IMR-90 (cell line): ENCODE results near the gene ANKRD13A. TPM values are rescaled to one million over a fixed set of nuclear protein-coding genes. Genes with fewer than 3 reads are reported as not detected.

Source experiments
- ATAC-seq: fragments of 200-7000 bp; cut with Tn5 transposase; 2 replicates; pipeline ENCODE4 v1.9.1; 2020; ENCODE audit warnings: low read depth, mild to moderate bottlenecking, moderate library complexity
- BruUV-seq: library from RNA; stranded (reverse); fragments of 400-500 nt; replicated peaks from 2 replicates; lab custom pipeline; 2021; lab: Mats Ljungman, UMichigan
- CTCF ChIA-PET: fragments of 300-600 bp; formaldehyde crosslinking; extraction: SDS; loops from one replicate; lab custom pipeline; 2021; ENCODE audit warnings: antibody characterized with exemption; lab: Yijun Ruan, JAX
- POLR2A ChIA-PET: fragments of 300-600 bp; sonication (Branson Sonifier 250); formaldehyde crosslinking; loops from one replicate; lab custom pipeline; 2022; ENCODE audit warnings: antibody characterized with exemption; ENCODE audit not compliant: unreplicated experiment; lab: Charles Lee
- DNase-seq: peaks from one replicate; pipeline ENCODE4 v3.0.0; 2013
- H2AFZ ChIP-seq: replicated peaks from 2 replicates; pipeline ENCODE3; 2013; ENCODE audit warnings: low read length, mild to moderate bottlenecking; ENCODE audit not compliant: poor library complexity
- H2AK5ac ChIP-seq: 2 replicates; pipeline ENCODE4 v1.6.1; 2013; ENCODE audit warnings: low read depth, low read length, inconsistent platforms
- H2AK9ac ChIP-seq: replicated peaks from 2 replicates; pipeline ENCODE3; 2013; ENCODE audit warnings: mild to moderate bottlenecking, low read depth, low read length, moderate library complexity; ENCODE audit not compliant: poor library complexity
- H2BK120ac ChIP-seq: 2 replicates; pipeline ENCODE4 v1.6.1; 2013; ENCODE audit warnings: low read depth, low read length, inconsistent platforms
- H2BK15ac ChIP-seq: 3 replicates; pipeline ENCODE4 v1.6.1; 2013; ENCODE audit warnings: low read depth, low read length, inconsistent platforms
- H2BK20ac ChIP-seq: 2 replicates; pipeline ENCODE4 v1.6.1; 2013; ENCODE audit warnings: low read depth, mild to moderate bottlenecking, inconsistent platforms, low read length, moderate library complexity
- H2BK5ac ChIP-seq: 2 replicates; pipeline ENCODE4 v1.6.1; 2013; ENCODE audit warnings: mild to moderate bottlenecking, low read depth, low read length, inconsistent platforms; ENCODE audit not compliant: poor library complexity, severe bottlenecking
- H3K14ac ChIP-seq: replicated peaks from 2 replicates; pipeline ENCODE4 v1.6.1; 2013; ENCODE audit warnings: low read depth, low read length, inconsistent platforms
- H3K18ac ChIP-seq: 2 replicates; pipeline ENCODE4 v1.6.1; 2013; ENCODE audit warnings: low read depth, low read length, control low read depth
- H3K23ac ChIP-seq: 2 replicates; pipeline ENCODE4 v1.6.1; 2013; ENCODE audit warnings: low read depth, low read length, inconsistent platforms
- H3K27ac ChIP-seq: 2 replicates; pipeline ENCODE4 v1.5.1; 2013; ENCODE audit warnings: mild to moderate bottlenecking, control low read depth, low read length; ENCODE audit not compliant: insufficient read depth
- H3K27me3 ChIP-seq: 2 replicates; pipeline ENCODE4 v1.6.1; 2013; ENCODE audit warnings: low read length; ENCODE audit not compliant: control insufficient read depth, insufficient read depth
- H3K36me3 ChIP-seq: 2 replicates; pipeline ENCODE4 v1.6.1; 2013; ENCODE audit warnings: low read length, mixed read lengths; ENCODE audit not compliant: control insufficient read depth, insufficient read depth
- H3K4ac ChIP-seq: 2 replicates; pipeline ENCODE4 v1.6.1; 2013; ENCODE audit warnings: low read depth, low read length, inconsistent platforms
- H3K4me1 ChIP-seq: 2 replicates; pipeline ENCODE4 v1.6.1; 2013; ENCODE audit warnings: low read length, mixed read lengths; ENCODE audit not compliant: control insufficient read depth, insufficient read depth
- H3K4me2 ChIP-seq: 2 replicates; pipeline ENCODE4 v1.6.1; 2013; ENCODE audit warnings: low read depth, mild to moderate bottlenecking, control low read depth, low read length, moderate library complexity
- H3K4me3 ChIP-seq: 2 replicates; pipeline ENCODE4 v1.5.1; 2013; ENCODE audit warnings: low read depth, mild to moderate bottlenecking, control low read depth, low read length, moderate library complexity; ENCODE audit not compliant: insufficient read depth
- H3K56ac ChIP-seq: 2 replicates; pipeline ENCODE4 v1.6.1; 2013; ENCODE audit warnings: low read length, inconsistent platforms; ENCODE audit not compliant: insufficient read depth; ENCODE audit errors: extremely low read depth
- H3K79me1 ChIP-seq, 2 experiments: 2 replicates each; pipeline ENCODE4 v1.6.1; 2013; ENCODE audit warnings: low read length in 2 of 2, inconsistent platforms in 1 of 2, low read depth in 1 of 2
- H3K9ac ChIP-seq: 2 replicates; pipeline ENCODE4 v1.6.1; 2013; ENCODE audit warnings: low read depth, low read length, control low read depth
- H3K9me1 ChIP-seq: 2 replicates; pipeline ENCODE4 v1.6.1; 2013; ENCODE audit warnings: low read length, inconsistent platforms; ENCODE audit not compliant: insufficient read depth
- H3K9me3 ChIP-seq: 2 replicates; pipeline ENCODE4 v1.6.1; 2013; ENCODE audit warnings: low read length; ENCODE audit not compliant: control insufficient read depth, insufficient read depth
- H4K20me1 ChIP-seq: 2 replicates; pipeline ENCODE4 v1.6.1; 2013; ENCODE audit warnings: low read length, inconsistent platforms; ENCODE audit not compliant: insufficient read depth
- H4K5ac ChIP-seq: 2 replicates; pipeline ENCODE4 v1.6.1; 2013; ENCODE audit warnings: mild to moderate bottlenecking, low read depth, low read length, control low read depth
- H4K8ac ChIP-seq, 2 experiments: 2 replicates each; pipeline ENCODE4 v1.6.1; 2013; ENCODE audit warnings: low read depth in 2 of 2, low read length in 2 of 2, control low read depth in 1 of 2, inconsistent platforms in 1 of 2
- H4K91ac ChIP-seq: 2 replicates; pipeline ENCODE4 v1.6.1; 2013; ENCODE audit warnings: low read depth, low read length, inconsistent platforms; ENCODE audit not compliant: insufficient read depth
- CEBPB ChIP-seq: IDR thresholded peaks from 2 replicates; pipeline ENCODE4 v1.6.1; 2012; ENCODE audit warnings: low read depth, low read length, improper control_type of control experiment
- CHD1 ChIP-seq: IDR thresholded peaks from 2 replicates; pipeline ENCODE4 v1.6.1; 2012; ENCODE audit warnings: low read depth, low read length, improper control_type of control experiment
- MAFK ChIP-seq: IDR thresholded peaks from 2 replicates; pipeline ENCODE4 v1.6.1; 2012; ENCODE audit warnings: low read depth, low read length, improper control_type of control experiment
- MAZ ChIP-seq: IDR thresholded peaks from 2 replicates; pipeline ENCODE4 v1.6.1; 2012; ENCODE audit warnings: low read depth, mild to moderate bottlenecking, low read length, improper control_type of control experiment, moderate library complexity, borderline replicate concordance
- MXI1 ChIP-seq: IDR thresholded peaks from 2 replicates; pipeline ENCODE4 v1.6.1; 2012; ENCODE audit warnings: low read depth, mild to moderate bottlenecking, low read length, moderate library complexity, borderline replicate concordance
- RCOR1 ChIP-seq: IDR thresholded peaks from 2 replicates; pipeline ENCODE4 v1.6.1; 2012; ENCODE audit warnings: mild to moderate bottlenecking, low read length, improper control_type of control experiment; ENCODE audit not compliant: insufficient replicate concordance
- SMC3 ChIP-seq: fragments of 150-350 bp; IDR thresholded peaks from 2 replicates; pipeline ENCODE4 v1.6.1; 2016; ENCODE audit warnings: low read depth, mild to moderate bottlenecking, antibody characterized with exemption, low read length, moderate library complexity
- WGBS, 2 experiments: methylation state at CpG; one replicate each; pipeline versions ENCODE4 v1.1.5 to v1.1.7; 2013; ENCODE audit warnings: missing lambda C conversion rate in 2 of 2; ENCODE audit not compliant: insufficient read length in 1 of 2; ENCODE audit errors: extremely low coverage in 2 of 2; 5-methylcytosine and 5-hydroxymethylcytosine counted together
- dilution Hi-C: fragments of 300-500 bp; cut with HindIII; formaldehyde crosslinking; loops from one replicate; pipeline ENCODE4 v1.14.3; 2018; ENCODE audit warnings: low sequenced_read_pairs; ENCODE audit not compliant: unreplicated experiment
- in situ Hi-C: fragments of 300-500 bp; cut with MboI; formaldehyde crosslinking; loops from 3 replicates; pipeline ENCODE4 v1.14.3; 2019; ENCODE audit warnings: low sequenced_read_pairs, inconsistent platforms, mixed read lengths
- intact Hi-C: fragments of 100-400 bp; cut with micrococcal nuclease; formaldehyde crosslinking; loops from 2 replicates; pipeline ENCODE4 v1.10.0; 2022
- polyA plus RNA-seq, 3 experiments: library from polyadenylated mRNA; depleted of rRNA; stranded (reverse); fragments of >200 nt; gene quantifications; 2 replicates each; pipeline ENCODE4 v1.2.3, GENCODE V29; 2012; ENCODE audit warnings: low replicate concordance in 1 of 3
- total RNA-seq: library from RNA; depleted of rRNA; stranded (reverse); fragments of >200 nt; gene quantifications from 2 replicates; pipeline ENCODE4 v1.2.3, GENCODE V29; 2012
- TF ChIP-seq, protein P1 (sequence below): conservative IDR thresholded peaks from 2 replicates; pipeline ENCODE4 v1.5.1; 2012; ENCODE audit warnings: mild to moderate bottlenecking, low read depth, low read length, improper control_type of control experiment
- TF ChIP-seq, protein P2 (sequence below): fragments of 150-350 bp; IDR thresholded peaks from 2 replicates; pipeline ENCODE4 v1.6.1; 2016; ENCODE audit warnings: low read depth, mild to moderate bottlenecking, low read length, moderate library complexity, borderline replicate concordance
- TF ChIP-seq, protein P3 (sequence below): fragments of 150-350 bp; IDR thresholded peaks from 2 replicates; pipeline ENCODE4 v1.6.1; 2017; ENCODE audit warnings: mild to moderate bottlenecking, antibody characterized with exemption, low read length, low read depth

The ANKRD13A gene
- total and polyA plus RNA-seq, 2 of the 4 experiments (the other 2 are of a cell fraction) = 299 to 449 TPM

DNA sequence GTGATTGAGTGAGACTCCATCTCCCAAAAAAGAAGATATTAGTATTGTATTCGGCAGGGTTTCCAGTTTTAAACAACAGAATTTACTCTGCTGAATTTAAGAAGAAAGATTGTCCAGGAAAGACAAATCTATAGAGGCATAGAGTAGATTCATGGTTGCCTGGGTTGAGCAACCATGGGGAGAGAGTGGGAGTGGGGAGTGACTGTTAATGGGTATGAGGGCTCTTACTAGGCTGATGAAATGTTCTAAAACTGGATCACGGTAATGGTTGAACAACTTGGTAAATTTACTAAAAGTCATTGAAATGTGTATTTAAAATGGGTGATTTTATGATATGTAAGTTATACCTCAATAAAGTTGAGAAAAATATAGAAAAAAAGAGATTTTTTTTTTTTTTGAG is 63.0 kb downstream of the ANKRD13A start:
- Histone ChIP-seq H2AK5ac (no peak overlapping the region), H4K20me1 (no peaks in the 10 kb centered on the region), H4K8ac (no peak overlapping the region), H3K79me1 (no peaks in the 10 kb centered on the region), H3K9me1 (peaks cover 10% of the 10 kb centered on the region; the same call in 1 of the 2 replicates), H3K4me3 (no peak overlapping the region), H3K18ac (no peak overlapping the region), H2AFZ (no peak overlapping the region), H3K4ac (no peak overlapping the region), H3K14ac (no peak overlapping the region), H4K5ac (no peak overlapping the region), H3K27me3 (no peaks in the 10 kb centered on the region), H3K23ac (no peak overlapping the region), H2BK20ac (no peak overlapping the region), H2BK5ac (no peak overlapping the region), H3K4me2 (no peak overlapping the region), H2BK15ac (no peak overlapping the region), H3K4me1 (peaks cover 6% of the 10 kb centered on the region), H3K27ac (no peak overlapping the region), H3K9me3 (no peaks in the 10 kb centered on the region), H4K91ac (no peak overlapping the region), H3K36me3 (no peaks in the 10 kb centered on the region), H3K56ac (no peak overlapping the region), H2AK9ac (no peak overlapping the region), H3K9ac (no peak overlapping the region), H2BK120ac (no peak overlapping the region)
- intact Hi-C loops (no loop called here), dilution Hi-C loops (no loop called here), in situ Hi-C loops (no loop called here)
- BruUV-seq = no TSS peak
- DNase-seq (no peak), ATAC-seq (no peak)
- TF ChIP-seq CEBPB = no peak
- TF ChIP-seq, protein P1, sequence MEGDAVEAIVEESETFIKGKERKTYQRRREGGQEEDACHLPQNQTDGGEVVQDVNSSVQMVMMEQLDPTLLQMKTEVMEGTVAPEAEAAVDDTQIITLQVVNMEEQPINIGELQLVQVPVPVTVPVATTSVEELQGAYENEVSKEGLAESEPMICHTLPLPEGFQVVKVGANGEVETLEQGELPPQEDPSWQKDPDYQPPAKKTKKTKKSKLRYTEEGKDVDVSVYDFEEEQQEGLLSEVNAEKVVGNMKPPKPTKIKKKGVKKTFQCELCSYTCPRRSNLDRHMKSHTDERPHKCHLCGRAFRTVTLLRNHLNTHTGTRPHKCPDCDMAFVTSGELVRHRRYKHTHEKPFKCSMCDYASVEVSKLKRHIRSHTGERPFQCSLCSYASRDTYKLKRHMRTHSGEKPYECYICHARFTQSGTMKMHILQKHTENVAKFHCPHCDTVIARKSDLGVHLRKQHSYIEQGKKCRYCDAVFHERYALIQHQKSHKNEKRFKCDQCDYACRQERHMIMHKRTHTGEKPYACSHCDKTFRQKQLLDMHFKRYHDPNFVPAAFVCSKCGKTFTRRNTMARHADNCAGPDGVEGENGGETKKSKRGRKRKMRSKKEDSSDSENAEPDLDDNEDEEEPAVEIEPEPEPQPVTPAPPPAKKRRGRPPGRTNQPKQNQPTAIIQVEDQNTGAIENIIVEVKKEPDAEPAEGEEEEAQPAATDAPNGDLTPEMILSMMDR = no peak
- no peak for TF ChIP-seq MAZ
- no peak for TF ChIP-seq SMC3
- no peak for TF ChIP-seq MAFK
- TF ChIP-seq, protein P2, sequence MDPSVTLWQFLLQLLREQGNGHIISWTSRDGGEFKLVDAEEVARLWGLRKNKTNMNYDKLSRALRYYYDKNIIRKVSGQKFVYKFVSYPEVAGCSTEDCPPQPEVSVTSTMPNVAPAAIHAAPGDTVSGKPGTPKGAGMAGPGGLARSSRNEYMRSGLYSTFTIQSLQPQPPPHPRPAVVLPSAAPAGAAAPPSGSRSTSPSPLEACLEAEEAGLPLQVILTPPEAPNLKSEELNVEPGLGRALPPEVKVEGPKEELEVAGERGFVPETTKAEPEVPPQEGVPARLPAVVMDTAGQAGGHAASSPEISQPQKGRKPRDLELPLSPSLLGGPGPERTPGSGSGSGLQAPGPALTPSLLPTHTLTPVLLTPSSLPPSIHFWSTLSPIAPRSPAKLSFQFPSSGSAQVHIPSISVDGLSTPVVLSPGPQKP = no peak
- no peak for TF ChIP-seq CHD1
- TF ChIP-seq, protein P3, sequence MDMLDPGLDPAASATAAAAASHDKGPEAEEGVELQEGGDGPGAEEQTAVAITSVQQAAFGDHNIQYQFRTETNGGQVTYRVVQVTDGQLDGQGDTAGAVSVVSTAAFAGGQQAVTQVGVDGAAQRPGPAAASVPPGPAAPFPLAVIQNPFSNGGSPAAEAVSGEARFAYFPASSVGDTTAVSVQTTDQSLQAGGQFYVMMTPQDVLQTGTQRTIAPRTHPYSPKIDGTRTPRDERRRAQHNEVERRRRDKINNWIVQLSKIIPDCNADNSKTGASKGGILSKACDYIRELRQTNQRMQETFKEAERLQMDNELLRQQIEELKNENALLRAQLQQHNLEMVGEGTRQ = no peak
- no peak for TF ChIP-seq MXI1
- TF ChIP-seq RCOR1 = no peak
- no CpG with 5 or more reads among the region's 2 CpGs for WGBS, 2 experiments
- POLR2A ChIA-PET = no interaction called here
- CTCF ChIA-PET = no interaction called here
